Measurements from ENCODE around the gene PTPN13. TPM values are rescaled to one million over a fixed set of nuclear protein-coding genes. Genes with fewer than 3 reads are reported as not detected.
A peak's percentile ranks its signal among the peaks of the same experiment; 100 is the strongest.

PTPN13 gene
- total and polyA plus RNA-seq, 12 donors, result 0.70 to 5.5 (median 2.7) TPM

DNA sequence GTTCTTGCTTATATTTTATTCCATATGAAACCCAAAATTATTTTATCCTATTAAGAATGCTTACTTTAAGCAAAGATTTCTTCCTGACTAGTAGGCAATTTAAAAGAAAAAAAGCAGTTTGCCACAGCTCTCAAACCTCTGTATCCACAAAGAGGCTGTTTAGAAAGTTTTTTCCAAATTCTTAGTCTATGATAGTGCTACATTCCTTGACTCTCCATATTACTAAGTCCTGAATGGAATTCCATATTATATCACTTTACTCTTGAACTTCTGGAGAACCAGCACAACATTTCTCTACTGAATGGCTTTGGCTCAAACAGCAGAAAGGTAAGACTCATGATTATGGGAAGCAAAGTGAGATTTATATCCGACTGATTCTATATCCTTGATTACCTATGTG, 246.7 kb downstream of the PTPN13 start:
- DNase-seq (no peak), ATAC-seq (no peak)
- 96 to 97% methylated on average over 1 of the region's 1 CpG for WGBS, 2 donors
- Histone ChIP-seq H3K36me3 (no peaks in the 10 kb centered on the region), H3K4me1 (peaks cover 0 to 5% (median 0%) of the 10 kb centered on the region in 9 donors), H3K27me3 (no peaks in the 10 kb centered on the region), H3K9me3 (no peaks in the 10 kb centered on the region), H3K27ac (no peak overlapping the region), H3K4me3 (no peak overlapping the region)
- TF ChIP-seq, protein P1, sequence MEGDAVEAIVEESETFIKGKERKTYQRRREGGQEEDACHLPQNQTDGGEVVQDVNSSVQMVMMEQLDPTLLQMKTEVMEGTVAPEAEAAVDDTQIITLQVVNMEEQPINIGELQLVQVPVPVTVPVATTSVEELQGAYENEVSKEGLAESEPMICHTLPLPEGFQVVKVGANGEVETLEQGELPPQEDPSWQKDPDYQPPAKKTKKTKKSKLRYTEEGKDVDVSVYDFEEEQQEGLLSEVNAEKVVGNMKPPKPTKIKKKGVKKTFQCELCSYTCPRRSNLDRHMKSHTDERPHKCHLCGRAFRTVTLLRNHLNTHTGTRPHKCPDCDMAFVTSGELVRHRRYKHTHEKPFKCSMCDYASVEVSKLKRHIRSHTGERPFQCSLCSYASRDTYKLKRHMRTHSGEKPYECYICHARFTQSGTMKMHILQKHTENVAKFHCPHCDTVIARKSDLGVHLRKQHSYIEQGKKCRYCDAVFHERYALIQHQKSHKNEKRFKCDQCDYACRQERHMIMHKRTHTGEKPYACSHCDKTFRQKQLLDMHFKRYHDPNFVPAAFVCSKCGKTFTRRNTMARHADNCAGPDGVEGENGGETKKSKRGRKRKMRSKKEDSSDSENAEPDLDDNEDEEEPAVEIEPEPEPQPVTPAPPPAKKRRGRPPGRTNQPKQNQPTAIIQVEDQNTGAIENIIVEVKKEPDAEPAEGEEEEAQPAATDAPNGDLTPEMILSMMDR (IDR thresholded peaks at IDR 0.05), result no peak
- intact Hi-C loops (cut with DNase I), result no loop called here

DNA sequence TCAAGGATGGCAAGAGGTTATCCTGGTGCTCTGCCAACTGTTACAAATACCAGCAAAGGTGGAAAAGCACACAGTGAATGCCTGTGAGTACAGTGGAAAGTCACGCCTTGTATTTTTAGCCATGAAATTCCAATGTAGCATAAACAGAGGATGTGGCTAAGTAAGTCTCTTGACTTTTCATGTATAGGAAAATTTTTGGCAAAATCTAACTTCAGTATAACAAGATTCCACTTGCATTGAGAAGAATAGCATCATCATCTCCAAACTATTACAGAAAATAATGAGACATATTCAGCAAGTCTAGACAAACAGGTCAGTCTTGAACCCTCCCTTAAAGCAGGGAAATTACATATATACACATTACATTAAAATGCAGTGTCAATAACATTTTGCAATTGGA, 247.2 kb downstream of the PTPN13 start:
- 96 to 97% methylated on average over 1 of the region's 1 CpG for WGBS, 2 donors
- no peaks in the 10 kb centered on the region for H3K9me3 ChIP-seq
- no peak overlapping the region for H3K27ac ChIP-seq
- no peak overlapping the region for H3K4me3 ChIP-seq
- H3K27me3 ChIP-seq, result no peaks in the 10 kb centered on the region
- H3K4me1 ChIP-seq, result peaks cover 0 to 6% (median 0%) of the 10 kb centered on the region in 9 donors
- TF ChIP-seq, protein P1 (IDR thresholded peaks at IDR 0.05), result no peak
- intact Hi-C loops (cut with DNase I), result no loop called here
- no peaks in the 10 kb centered on the region for H3K36me3 ChIP-seq
- DNase-seq (no peak), ATAC-seq (no peak)

DNA sequence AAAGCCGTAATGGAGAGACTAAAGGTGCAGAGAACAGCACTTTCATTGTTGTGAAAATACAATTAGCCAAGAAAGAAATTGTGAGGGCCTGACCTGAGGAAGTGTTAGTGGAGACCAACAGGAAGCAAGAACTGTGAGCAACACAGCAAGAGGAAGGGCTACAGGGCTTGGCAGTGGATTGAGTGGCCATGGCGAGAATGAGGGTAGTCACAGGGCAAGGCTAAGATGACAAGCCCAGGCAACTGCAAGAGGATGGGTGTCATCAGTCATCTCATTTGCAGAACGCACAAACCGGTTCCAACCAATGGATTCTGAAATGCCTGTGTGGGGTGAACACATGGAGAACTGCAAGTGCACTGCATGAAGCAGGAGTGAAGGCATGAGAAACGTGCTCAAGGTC, 251.5 kb downstream of the PTPN13 start:
- DNase-seq (no peak), ATAC-seq (peak in 1 of 8 donors; percentile 20)
- Histone ChIP-seq H3K9me3 (no peaks in the 10 kb centered on the region), H3K4me1 (peaks cover 0 to 44% (median 15%) of the 10 kb centered on the region in 9 donors), H3K36me3 (no peaks in the 10 kb centered on the region), H3K27me3 (no peaks in the 10 kb centered on the region), H3K4me3 (no peak overlapping the region), H3K27ac (no peak overlapping the region)
- WGBS, 2 donors, result 68 to 73% methylated on average over 5 of the region's 5 CpGs
- intact Hi-C loops (cut with DNase I), result loop anchor here in 1 of 10 donors (5.0 kb wide), 1 partner anchor 47 kb away; the partner anchor contains the start of gene C4orf36
- TF ChIP-seq, protein P1 (IDR thresholded peaks at IDR 0.05), result no peak

DNA sequence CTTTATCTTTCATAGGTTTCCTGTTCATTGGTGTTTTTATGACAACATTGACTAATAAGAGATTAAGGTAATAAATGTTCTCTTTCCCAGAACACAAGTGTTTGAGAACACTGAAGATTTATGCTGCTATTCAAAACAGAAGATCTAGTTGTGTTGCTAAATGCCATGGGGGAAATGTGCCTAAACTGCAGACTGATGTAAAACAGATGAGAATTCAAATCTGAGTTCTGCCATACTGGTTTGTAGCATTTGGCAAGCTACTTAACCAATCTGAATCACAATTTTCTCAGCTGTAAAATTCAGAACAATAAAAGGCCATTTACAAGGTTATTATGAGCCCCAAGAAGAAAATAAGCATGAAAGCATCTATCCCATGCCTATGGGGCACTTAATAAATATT, 252.8 kb downstream of the PTPN13 start:
- DNase-seq, result no peak
- Histone ChIP-seq H3K4me1 (peaks cover 0 to 44% (median 15%) of the 10 kb centered on the region in 9 donors), H3K36me3 (no peaks in the 10 kb centered on the region), H3K9me3 (no peaks in the 10 kb centered on the region), H3K4me3 (no peak overlapping the region), H3K27ac (peak overlapping the region in 2 of 10 donors; percentile 53 to 59), H3K27me3 (no peaks in the 10 kb centered on the region)
- ATAC-seq, result no peak
- TF ChIP-seq, protein P1 (IDR thresholded peaks at IDR 0.05), result no peak
- intact Hi-C loops (cut with DNase I), result loop anchor here in 1 of 10 donors (5.0 kb wide), 1 partner anchor 45 kb away; the partner anchor contains the start of gene C4orf36

All from heart right ventricle (tissue), 16 donors.